Panc1 (cell line): ENCODE results near the gene RRP8. TPM values are rescaled to one million over a fixed set of nuclear protein-coding genes. Genes with fewer than 3 reads are reported as not detected.

Experiments used
- ATAC-seq: fragments of 200-7000 bp; cut with Tn5 transposase; 2 replicates; pipeline ENCODE4 v1.9.1; 2020; ENCODE audit warnings: mild to moderate bottlenecking, moderate library complexity
- BruUV-seq: library from RNA; stranded (reverse); fragments of 400-500 nt; replicated peaks from 2 replicates; lab custom pipeline; 2021; lab: Mats Ljungman, UMichigan
- CTCF ChIA-PET: fragments of 300-600 bp; sonication (Branson Sonifier 250); formaldehyde crosslinking; loops from one replicate; lab custom pipeline; 2022; ENCODE audit warnings: antibody characterized with exemption; lab: Charles Lee
- POLR2A ChIA-PET: fragments of 300-600 bp; sonication (Branson Sonifier 250); formaldehyde crosslinking; loops from one replicate; lab custom pipeline; 2022; ENCODE audit warnings: antibody characterized with exemption; lab: Charles Lee
- DNase-seq: peaks from one replicate; pipeline ENCODE4 v3.0.0-alpha.2; 2010; ENCODE audit warnings: low read depth, low spot score
- H3K27ac ChIP-seq: 2 replicates; pipeline ENCODE4 v1.5.1; 2011; ENCODE audit warnings: mild to moderate bottlenecking, low read length, inconsistent platforms
- H3K27me3 ChIP-seq: fragments of 200-500 bp; sonication (Bioruptor generic); 2 replicates; pipeline ENCODE4 v1.6.0; 2014; ENCODE audit warnings: low read length, inconsistent platforms; ENCODE audit not compliant: control insufficient read depth, insufficient read depth
- H3K36me3 ChIP-seq: fragments of 200-500 bp; sonication (Bioruptor generic); 2 replicates; pipeline ENCODE4 v1.5.1; 2014; ENCODE audit warnings: inconsistent platforms, mild to moderate bottlenecking, low read length, moderate library complexity; ENCODE audit not compliant: control insufficient read depth, insufficient read depth
- H3K4me1 ChIP-seq: 2 replicates; pipeline ENCODE4 v1.5.1; 2011; ENCODE audit warnings: inconsistent platforms, mild to moderate bottlenecking, low read length, moderate library complexity; ENCODE audit not compliant: control insufficient read depth, insufficient read depth
- H3K4me3 ChIP-seq, 2 experiments: 2 replicates each; pipeline ENCODE4 v1.5.1; 2011 to 2012; ENCODE audit warnings: low read depth in 2 of 2, low read length in 2 of 2, mild to moderate bottlenecking in 2 of 2, inconsistent platforms in 1 of 2, moderate library complexity in 1 of 2
- H3K9me3 ChIP-seq: fragments of 200-500 bp; sonication (Bioruptor generic); 2 replicates; pipeline ENCODE4 v1.5.1; 2014; ENCODE audit warnings: low read depth, mild to moderate bottlenecking, inconsistent platforms, low read length, moderate library complexity; ENCODE audit not compliant: control insufficient read depth, insufficient read depth
- CTCF ChIP-seq: fragments of 450-650 bp; IDR thresholded peaks from 2 replicates; pipeline ENCODE4 v1.5.1; 2017; ENCODE audit warnings: mild to moderate bottlenecking
- POLR2AphosphoS5 ChIP-seq: IDR thresholded peaks from 2 replicates; pipeline ENCODE4 v1.6.1; 2012; ENCODE audit warnings: mild to moderate bottlenecking, low read depth, low read length, moderate library complexity
- SIN3A ChIP-seq: IDR thresholded peaks from 2 replicates; pipeline ENCODE4 v1.6.1; 2012; ENCODE audit warnings: low read depth, mild to moderate bottlenecking, low read length, moderate library complexity, borderline replicate concordance; ENCODE audit not compliant: insufficient read depth
- TCF7L2 ChIP-seq: IDR thresholded peaks from 2 replicates; pipeline ENCODE4 v1.6.1; 2011; ENCODE audit warnings: mild to moderate bottlenecking, low read depth, low read length, inconsistent platforms
- in situ Hi-C: cut with HindIII; loops from 2 replicates; pipeline ENCODE4 v1.10.0; 2016; ENCODE audit warnings: low sequenced_read_pairs, low pct_unique_long_range_greater_than_20kb
- intact Hi-C: fragments of 100-400 bp; cut with micrococcal nuclease; formaldehyde crosslinking; loops from one replicate; pipeline ENCODE4 v1.10.0; 2022; ENCODE audit not compliant: unreplicated experiment
- total RNA-seq: library from RNA; stranded (reverse); gene quantifications from one replicate; pipeline ENCODE4 v1.2.1, GENCODE V29; 2021; ENCODE audit not compliant: unreplicated experiment
- TF ChIP-seq, protein P1 (sequence below), 2 experiments: IDR thresholded peaks; 2 replicates each; pipeline ENCODE4 v1.6.1; 2011 to 2012; ENCODE audit warnings: low read depth in 2 of 2, control low read depth in 1 of 2, low read length in 1 of 2, mild to moderate bottlenecking in 1 of 2, moderate library complexity in 1 of 2; ENCODE audit not compliant: insufficient read depth in 1 of 2

Gene RRP8
- total RNA-seq, 1 experiment from 2014 or later = 23.1 TPM

DNA sequence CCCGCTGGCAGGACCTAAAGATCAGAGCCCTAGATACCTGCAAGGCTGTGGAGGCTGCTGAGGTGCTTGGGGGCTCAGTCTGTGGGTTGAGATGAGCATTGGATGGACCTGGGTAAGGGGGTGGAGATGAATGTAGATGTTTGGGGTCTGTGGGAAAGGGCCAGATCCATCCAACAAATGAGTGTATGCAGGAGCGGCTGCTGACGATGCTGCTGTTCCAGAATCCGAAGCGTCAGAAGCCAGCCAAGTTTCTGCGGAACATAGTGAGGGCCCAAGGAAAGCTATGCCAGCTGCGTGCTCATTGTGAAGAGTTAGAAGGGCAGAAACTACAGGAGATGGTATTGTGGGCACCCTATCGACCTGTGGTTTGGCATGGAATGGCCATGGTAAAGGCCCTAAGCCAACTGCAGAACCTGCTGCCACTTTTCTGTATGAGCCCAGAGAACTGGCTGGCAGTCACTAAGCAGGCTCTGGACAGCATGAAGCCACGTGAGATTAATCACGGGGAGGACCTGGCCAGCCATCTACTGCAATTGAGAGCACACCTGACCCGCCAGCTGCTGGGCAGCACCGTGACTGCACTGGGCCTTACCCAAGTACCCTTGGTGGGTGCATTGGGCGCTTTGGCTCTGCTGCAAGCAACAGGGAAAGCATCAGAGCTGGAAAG, 36.6 kb downstream of the RRP8 start:
- no peaks in the 10 kb centered on the region for H3K4me1 ChIP-seq
- ATAC-seq = 0 out of 2 replicates have a peak, but pooled peaks have one; percentile 9
- no peak overlapping the region for H3K4me3 ChIP-seq
- no peak for DNase-seq
- CTCF ChIA-PET = no interaction called here
- POLR2A ChIA-PET = no interaction called here
- intact Hi-C loops = loop anchor here (10.0 kb wide), 1 partner anchor 728 kb away; no protein-coding TSS in a partner anchor
- no peaks in the 10 kb centered on the region for H3K9me3 ChIP-seq
- H3K27ac ChIP-seq = no peak overlapping the region
- in situ Hi-C loops = no loop called here
- no peaks in the 10 kb centered on the region for H3K27me3 ChIP-seq
- BruUV-seq = no TSS peak
- H3K36me3 ChIP-seq = no peaks in the 10 kb centered on the region
- TF ChIP-seq POLR2AphosphoS5 (no peak), TCF7L2 (no peak), CTCF (no peak), SIN3A (no peak)
- TF ChIP-seq, protein P1, sequence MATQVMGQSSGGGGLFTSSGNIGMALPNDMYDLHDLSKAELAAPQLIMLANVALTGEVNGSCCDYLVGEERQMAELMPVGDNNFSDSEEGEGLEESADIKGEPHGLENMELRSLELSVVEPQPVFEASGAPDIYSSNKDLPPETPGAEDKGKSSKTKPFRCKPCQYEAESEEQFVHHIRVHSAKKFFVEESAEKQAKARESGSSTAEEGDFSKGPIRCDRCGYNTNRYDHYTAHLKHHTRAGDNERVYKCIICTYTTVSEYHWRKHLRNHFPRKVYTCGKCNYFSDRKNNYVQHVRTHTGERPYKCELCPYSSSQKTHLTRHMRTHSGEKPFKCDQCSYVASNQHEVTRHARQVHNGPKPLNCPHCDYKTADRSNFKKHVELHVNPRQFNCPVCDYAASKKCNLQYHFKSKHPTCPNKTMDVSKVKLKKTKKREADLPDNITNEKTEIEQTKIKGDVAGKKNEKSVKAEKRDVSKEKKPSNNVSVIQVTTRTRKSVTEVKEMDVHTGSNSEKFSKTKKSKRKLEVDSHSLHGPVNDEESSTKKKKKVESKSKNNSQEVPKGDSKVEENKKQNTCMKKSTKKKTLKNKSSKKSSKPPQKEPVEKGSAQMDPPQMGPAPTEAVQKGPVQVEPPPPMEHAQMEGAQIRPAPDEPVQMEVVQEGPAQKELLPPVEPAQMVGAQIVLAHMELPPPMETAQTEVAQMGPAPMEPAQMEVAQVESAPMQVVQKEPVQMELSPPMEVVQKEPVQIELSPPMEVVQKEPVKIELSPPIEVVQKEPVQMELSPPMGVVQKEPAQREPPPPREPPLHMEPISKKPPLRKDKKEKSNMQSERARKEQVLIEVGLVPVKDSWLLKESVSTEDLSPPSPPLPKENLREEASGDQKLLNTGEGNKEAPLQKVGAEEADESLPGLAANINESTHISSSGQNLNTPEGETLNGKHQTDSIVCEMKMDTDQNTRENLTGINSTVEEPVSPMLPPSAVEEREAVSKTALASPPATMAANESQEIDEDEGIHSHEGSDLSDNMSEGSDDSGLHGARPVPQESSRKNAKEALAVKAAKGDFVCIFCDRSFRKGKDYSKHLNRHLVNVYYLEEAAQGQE (IDR thresholded peaks at IDR 0.05; ENCODE audit: insufficient read depth in 1 of 2, low read depth in 2 of 2, low read length in 1 of 2) = no peak

GRCh38 chr11:6565988-6566703, 37.3 kb downstream of the RRP8 start:
- CTCF ChIA-PET = no interaction called here
- no peak for ATAC-seq
- H3K36me3 ChIP-seq = no peaks in the 10 kb centered on the region
- no peak for TF ChIP-seq CTCF
- TF ChIP-seq SIN3A = no peak
- TF ChIP-seq TCF7L2 = no peak
- TF ChIP-seq, protein P1 (IDR thresholded peaks at IDR 0.05; ENCODE audit: insufficient read depth in 1 of 2, low read depth in 2 of 2, low read length in 1 of 2) = no peak
- TF ChIP-seq POLR2AphosphoS5 = no peak
- H3K9me3 ChIP-seq = no peaks in the 10 kb centered on the region
- POLR2A ChIA-PET = no interaction called here
- H3K27ac ChIP-seq = no peak overlapping the region
- no TSS peak for BruUV-seq
- no peak overlapping the region for H3K4me3 ChIP-seq
- H3K27me3 ChIP-seq = no peaks in the 10 kb centered on the region
- no peak for DNase-seq
- intact Hi-C loops (loop anchor here (10.0 kb wide), 1 partner anchor 729 kb away; no protein-coding TSS in a partner anchor), in situ Hi-C loops (no loop called here)
- H3K4me1 ChIP-seq = no peaks in the 10 kb centered on the region
